AG04450 (cell line): ENCODE results near the gene TMEM47. TPM values are rescaled to one million over a fixed set of nuclear protein-coding genes. Genes with fewer than 3 reads are reported as not detected.

Experiments used
- CTCF ChIA-PET: fragments of 300-600, 350-600 bp; formaldehyde crosslinking; extraction: SDS; loops from one replicate; lab custom pipeline; 2022; ENCODE audit warnings: antibody characterized with exemption, inconsistent platforms; lab: Charles Lee
- POLR2A ChIA-PET: fragments of 350-600 bp; formaldehyde crosslinking; extraction: SDS; loops from one replicate; lab custom pipeline; 2021; ENCODE audit warnings: antibody characterized with exemption, inconsistent platforms; lab: Yijun Ruan, JAX
- DNase-seq: peaks from one replicate; pipeline ENCODE4 v3.0.0-alpha.2; 2011; ENCODE audit warnings: low read depth, low spot score
- H3K27ac ChIP-seq: one replicate; pipeline ENCODE4 v1.5.1; 2012; ENCODE audit warnings: low read depth, low read length, control low read depth
- H3K27me3 ChIP-seq: one replicate; pipeline ENCODE4 v1.6.0; 2012; ENCODE audit warnings: low read length; ENCODE audit not compliant: control insufficient read depth, insufficient read depth
- H3K4me3 ChIP-seq: 2 replicates; pipeline ENCODE4 v1.5.1; 2011; ENCODE audit warnings: mild to moderate bottlenecking, low read depth, low read length, control low read depth
- H3K9me3 ChIP-seq: 2 replicates; pipeline ENCODE4 v1.5.1; 2012; ENCODE audit warnings: low read length; ENCODE audit not compliant: control insufficient read depth, insufficient read depth
- polyA plus RNA-seq: library from polyadenylated mRNA; depleted of rRNA; stranded (reverse); fragments of >200 nt; gene quantifications from 2 replicates; pipeline ENCODE4 v1.2.3, GENCODE V29; 2011
- TF ChIP-seq, protein P1 (sequence below): IDR thresholded peaks from 2 replicates; pipeline ENCODE4 v1.5.1; 2011; ENCODE audit warnings: low read depth, low read length, control low read depth, inconsistent platforms

The TMEM47 gene
- polyA plus RNA-seq, 1 experiment, result 92.3 TPM

DNA sequence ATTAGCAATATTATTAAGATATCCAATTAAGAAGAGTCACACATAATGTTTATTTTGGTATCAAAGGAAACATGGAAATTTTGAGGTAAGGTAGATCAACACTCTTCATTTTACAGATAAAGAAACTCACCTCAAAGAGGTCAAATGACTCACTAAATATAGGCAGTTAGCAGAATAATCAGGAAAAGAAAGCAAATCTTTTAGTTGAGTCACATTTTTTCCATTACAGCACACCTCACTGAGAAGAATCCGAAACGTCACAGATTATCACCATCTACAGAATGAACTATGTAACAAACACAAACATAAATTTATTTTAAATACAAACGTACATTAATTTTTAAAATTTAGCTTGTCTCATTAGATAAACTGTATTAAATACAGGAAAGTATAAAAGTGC, 70.1 kb downstream of the TMEM47 start:
- TF ChIP-seq, protein P1, sequence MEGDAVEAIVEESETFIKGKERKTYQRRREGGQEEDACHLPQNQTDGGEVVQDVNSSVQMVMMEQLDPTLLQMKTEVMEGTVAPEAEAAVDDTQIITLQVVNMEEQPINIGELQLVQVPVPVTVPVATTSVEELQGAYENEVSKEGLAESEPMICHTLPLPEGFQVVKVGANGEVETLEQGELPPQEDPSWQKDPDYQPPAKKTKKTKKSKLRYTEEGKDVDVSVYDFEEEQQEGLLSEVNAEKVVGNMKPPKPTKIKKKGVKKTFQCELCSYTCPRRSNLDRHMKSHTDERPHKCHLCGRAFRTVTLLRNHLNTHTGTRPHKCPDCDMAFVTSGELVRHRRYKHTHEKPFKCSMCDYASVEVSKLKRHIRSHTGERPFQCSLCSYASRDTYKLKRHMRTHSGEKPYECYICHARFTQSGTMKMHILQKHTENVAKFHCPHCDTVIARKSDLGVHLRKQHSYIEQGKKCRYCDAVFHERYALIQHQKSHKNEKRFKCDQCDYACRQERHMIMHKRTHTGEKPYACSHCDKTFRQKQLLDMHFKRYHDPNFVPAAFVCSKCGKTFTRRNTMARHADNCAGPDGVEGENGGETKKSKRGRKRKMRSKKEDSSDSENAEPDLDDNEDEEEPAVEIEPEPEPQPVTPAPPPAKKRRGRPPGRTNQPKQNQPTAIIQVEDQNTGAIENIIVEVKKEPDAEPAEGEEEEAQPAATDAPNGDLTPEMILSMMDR, result no peak
- Histone ChIP-seq H3K27ac (no peak overlapping the region), H3K27me3 (no peaks in the 10 kb centered on the region), H3K4me3 (no peak overlapping the region), H3K9me3 (no peaks in the 10 kb centered on the region)
- CTCF ChIA-PET, result no interaction called here
- POLR2A ChIA-PET, result no interaction called here
- DNase-seq, result no peak

DNA sequence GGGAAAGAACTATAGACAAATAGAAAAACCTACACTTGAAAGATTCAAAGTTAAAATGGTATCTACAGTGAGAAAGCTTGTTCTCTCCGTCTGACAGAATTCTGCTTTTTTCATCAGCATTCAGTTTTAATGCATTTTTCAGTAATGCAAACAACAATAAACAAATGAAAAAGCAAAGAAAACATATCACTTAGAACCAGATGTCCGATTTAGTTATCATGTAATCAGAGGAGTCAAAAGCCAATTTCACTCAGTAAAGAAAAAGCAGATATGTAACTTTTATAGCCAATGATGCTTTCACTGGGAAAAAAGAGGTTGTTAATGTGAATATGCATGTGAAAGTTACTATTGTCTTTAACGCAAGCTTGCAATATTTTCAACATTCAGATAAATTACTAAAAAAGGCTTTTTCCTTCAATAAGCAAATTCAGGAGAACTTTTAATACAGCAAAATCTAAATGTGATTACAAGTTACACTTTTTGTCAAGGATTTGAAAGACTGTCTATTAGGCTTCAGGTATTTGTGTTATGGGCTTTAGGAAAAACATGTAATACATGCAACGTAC, 70.7 kb downstream of the TMEM47 start:
- H3K27ac ChIP-seq, result no peak overlapping the region
- DNase-seq, result no peak
- H3K4me3 ChIP-seq, result no peak overlapping the region
- TF ChIP-seq, protein P1, result no peak
- no peaks in the 10 kb centered on the region for H3K9me3 ChIP-seq
- POLR2A ChIA-PET, result no interaction called here
- CTCF ChIA-PET, result no interaction called here
- no peaks in the 10 kb centered on the region for H3K27me3 ChIP-seq

DNA sequence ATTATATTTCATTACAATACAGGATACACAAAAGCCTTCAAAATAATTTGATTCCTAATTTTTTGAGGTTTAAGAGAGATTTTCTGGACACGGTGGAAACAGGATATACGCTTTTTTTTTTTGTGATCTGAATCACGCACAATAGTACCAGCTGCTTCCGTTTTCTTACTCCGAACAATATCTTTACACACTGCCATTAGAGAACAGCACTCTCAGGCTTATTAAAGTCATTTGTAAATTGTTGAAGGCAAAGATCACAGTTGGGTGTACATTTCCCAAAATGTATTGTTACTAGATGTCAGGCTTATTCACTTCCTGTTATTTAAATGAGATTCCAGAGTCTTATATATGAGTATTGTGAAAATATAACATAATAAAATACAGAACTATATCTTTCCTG, 71.5 kb downstream of the TMEM47 start:
- Histone ChIP-seq H3K9me3 (no peaks in the 10 kb centered on the region), H3K27ac (no peak overlapping the region), H3K4me3 (no peak overlapping the region), H3K27me3 (no peaks in the 10 kb centered on the region)
- no peak for DNase-seq
- ChIA-PET CTCF (no interaction called here), POLR2A (no interaction called here)
- TF ChIP-seq, protein P1, result no peak

DNA sequence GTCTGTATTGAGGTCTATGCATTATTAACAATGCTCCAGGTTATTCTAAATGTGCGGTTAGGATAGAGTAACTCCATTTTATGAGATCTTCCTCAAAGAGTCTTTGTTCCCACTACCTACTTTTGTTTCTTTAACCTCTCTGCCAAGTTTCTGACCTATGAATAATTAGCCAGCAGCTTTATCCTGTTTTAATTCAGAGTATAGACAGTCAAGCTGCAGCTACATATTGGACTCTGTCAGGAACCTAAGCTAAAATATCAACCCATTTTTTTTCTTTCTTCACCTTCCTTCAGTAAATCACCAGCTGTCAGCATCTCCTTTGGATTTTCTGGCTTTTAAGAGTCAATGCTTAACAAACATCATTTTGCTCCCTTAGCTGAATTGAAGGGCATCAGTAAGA, 72.3 kb downstream of the TMEM47 start:
- Histone ChIP-seq H3K27me3 (no peaks in the 10 kb centered on the region), H3K4me3 (no peak overlapping the region), H3K27ac (no peak overlapping the region), H3K9me3 (no peaks in the 10 kb centered on the region)
- ChIA-PET CTCF (no interaction called here), POLR2A (no interaction called here)
- TF ChIP-seq, protein P1, result no peak
- no peak for DNase-seq

DNA sequence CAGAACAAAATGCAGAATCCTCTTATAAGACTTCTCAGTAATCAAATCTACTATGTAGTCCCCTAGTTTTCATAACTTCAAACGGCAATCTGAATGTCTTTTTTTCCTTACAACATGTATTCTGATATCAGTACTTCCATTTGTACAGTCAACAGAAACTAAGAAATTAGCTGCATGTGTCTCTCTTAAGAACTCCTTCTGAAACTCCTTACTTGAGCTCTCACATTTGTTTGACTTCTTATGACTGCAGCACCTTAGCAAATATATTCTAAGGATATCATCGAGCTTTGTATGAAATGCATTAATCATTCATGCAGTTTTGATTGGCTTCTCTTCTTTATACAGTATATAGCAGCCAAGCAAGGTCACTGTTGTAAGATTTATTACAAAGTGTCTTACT, 77.0 kb downstream of the TMEM47 start:
- TF ChIP-seq, protein P1, result no peak
- H3K9me3 ChIP-seq, result no peaks in the 10 kb centered on the region
- no peaks in the 10 kb centered on the region for H3K27me3 ChIP-seq
- H3K27ac ChIP-seq, result no peak overlapping the region
- ChIA-PET POLR2A (no interaction called here), CTCF (no interaction called here)
- no peak overlapping the region for H3K4me3 ChIP-seq
- DNase-seq, result no peak
